ENCODE data around the gene LRBA.
A peak's percentile ranks its signal among the peaks of the same experiment; 100 is the strongest.
"Not testable (repeated sequence)": the region's sequence is repeated elsewhere in the genome, so short reads cannot be mapped to it uniquely, and the experiment has no call there.

Gene LRBA

GRCh38 chr4:150974252-150974640 lies 40.8 kb downstream of the LRBA start:
- DNase-seq (ENCODE audit: low read depth, low spot score): no peak

GRCh38 chr4:150973626-150974251 lies 41.3 kb downstream of the LRBA start:
- DNase-seq (ENCODE audit: low read depth, low spot score): no peak

GRCh38 chr4:150972592-150972991 lies 42.5 kb downstream of the LRBA start:
- DNase-seq (ENCODE audit: low read depth, low spot score): no peak

DNA sequence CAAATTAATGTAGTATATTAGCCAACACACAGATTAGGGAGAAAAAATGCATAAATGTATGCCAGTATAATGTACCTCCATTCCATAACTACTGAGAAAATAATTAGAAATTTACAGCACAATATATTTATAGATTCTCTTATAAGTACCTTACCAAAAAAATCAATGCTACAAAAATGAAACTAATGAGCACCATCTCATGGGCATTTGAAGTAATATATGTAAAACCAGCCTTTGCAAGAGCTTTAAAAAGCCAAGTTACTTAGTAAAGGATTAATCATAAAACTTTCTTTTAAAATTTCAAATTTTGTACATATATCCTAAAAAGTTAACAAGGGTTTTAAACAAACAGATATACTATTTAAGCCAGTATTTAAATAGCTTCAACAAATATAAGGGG lies 43.2 kb downstream of the LRBA start:
- no peak for DNase-seq (ENCODE audit: low read depth, low spot score)

GRCh38 chr4:150970685-150971151 lies 44.4 kb downstream of the LRBA start:
- DNase-seq (ENCODE audit: low read depth, low spot score): no peak

- DNase-seq (ENCODE audit: low read depth, low spot score): no peak
Measured at GRCh38 chr4:150964754-150965153, 50.3 kb downstream of the LRBA start.

GRCh38 chr4:150963602-150964345 lies 51.3 kb downstream of the LRBA start:
- not testable (repeated sequence) for DNase-seq (ENCODE audit: low read depth, low spot score)

- no peak for DNase-seq (ENCODE audit: low read depth, low spot score)
Measured at GRCh38 chr4:150962245-150962644, 52.8 kb downstream of the LRBA start.

DNA sequence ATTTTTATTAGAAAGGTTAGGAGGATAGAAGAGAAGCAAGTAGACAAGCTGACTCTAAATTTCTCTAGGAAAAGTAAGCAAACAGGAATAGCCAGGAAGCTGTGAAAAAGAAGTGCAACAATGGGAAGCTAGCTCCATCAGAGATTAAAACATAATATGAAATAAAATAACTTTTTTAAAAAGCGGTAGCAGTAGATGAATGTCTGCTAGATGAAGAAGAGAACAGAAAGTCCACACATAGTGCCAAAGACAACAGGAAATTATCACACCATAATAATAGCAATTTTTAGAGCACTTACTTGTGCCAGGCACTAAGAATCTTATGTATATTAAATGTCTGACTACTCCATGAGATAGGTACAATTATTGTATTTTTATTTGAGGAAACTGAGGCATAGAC lies 53.5 kb downstream of the LRBA start:
- no peak for DNase-seq (ENCODE audit: low read depth, low spot score)

DNA sequence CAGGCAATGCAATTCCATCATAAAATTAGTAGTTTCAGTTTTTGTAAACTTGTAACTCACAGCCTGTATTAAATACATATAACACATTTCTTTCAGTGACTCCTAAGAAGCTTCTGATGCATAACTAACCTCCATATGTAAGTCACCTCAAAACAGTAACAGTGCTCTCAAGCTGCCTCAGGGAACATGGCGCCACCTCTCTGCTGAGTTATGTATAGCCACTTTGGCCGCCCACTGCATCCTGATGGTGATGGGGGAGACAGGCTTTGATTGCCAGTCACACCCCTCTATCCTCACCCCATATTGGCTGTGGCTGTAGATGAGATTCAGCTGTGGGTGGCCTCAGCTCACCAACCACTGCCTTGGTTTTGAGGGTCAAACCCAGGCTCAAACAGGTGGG lies 54.3 kb downstream of the LRBA start:
- DNase-seq (ENCODE audit: low read depth, low spot score): peak; percentile 21

DNA sequence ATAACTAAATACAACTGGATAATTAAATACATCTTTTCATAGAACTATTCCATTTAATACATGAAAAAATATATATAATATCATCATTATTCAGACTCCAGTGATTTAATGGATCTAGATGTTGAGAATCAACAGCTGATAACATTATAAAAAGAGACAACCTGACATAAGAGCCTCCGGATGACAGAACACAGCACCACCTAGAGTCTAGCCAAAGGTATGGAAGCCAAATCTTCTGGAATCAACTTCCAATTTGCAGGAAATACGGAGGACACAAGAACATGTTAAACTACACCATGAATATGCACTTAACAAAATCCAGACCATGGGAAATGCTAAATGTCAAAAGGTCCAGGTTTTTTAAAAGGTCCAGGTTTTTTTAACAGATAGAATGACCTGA lies 55.0 kb downstream of the LRBA start:
- DNase-seq (ENCODE audit: low read depth, low spot score): no peak

DNA sequence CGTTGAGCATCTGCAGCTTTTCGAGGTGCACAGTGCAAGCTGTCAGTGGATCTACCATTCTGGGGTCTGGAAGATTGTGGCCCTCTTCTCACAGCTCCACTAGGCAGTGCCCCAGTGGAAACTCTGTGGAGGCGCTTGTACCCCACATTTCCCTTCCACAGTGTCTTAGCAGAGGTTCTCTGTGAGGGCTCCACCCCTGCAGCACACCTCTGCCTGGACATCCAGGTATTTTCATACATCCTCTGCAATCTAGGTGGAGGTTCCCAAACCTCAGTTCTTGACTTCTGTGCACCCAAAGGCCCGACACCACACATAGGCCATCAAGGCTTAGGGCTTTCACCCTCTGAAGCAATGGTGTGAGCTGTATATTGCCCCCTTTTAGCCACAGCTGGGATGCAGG lies 57.1 kb downstream of the LRBA start:
- DNase-seq (ENCODE audit: low read depth, low spot score): not testable (repeated sequence)

DNA sequence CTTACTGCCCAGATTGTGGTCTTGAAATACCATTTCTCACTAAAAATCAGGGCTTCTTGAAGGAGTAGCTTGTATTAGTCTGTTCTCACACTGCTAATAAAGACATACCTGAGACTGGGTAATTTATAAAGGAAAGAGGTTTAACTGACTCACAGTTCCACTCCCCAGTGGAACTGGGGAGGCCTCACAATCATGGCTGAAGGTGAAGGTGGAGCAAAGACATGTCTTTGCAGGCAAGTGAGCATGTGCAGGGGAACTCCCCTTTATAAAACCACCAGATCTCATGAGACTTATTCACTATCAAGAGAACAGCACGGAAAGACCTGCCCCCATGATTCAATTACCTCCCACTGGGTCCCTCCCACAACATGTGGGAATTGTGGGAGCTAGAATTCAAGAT lies 58.0 kb downstream of the LRBA start:
- DNase-seq (ENCODE audit: low read depth, low spot score): not testable (repeated sequence)

- DNase-seq (ENCODE audit: low read depth, low spot score): not testable (repeated sequence)
Measured at GRCh38 chr4:150953916-150954315, 61.2 kb downstream of the LRBA start.

- no peak for DNase-seq (ENCODE audit: low read depth, low spot score)
Measured at GRCh38 chr4:150952167-150952845, 62.8 kb downstream of the LRBA start.

DNA sequence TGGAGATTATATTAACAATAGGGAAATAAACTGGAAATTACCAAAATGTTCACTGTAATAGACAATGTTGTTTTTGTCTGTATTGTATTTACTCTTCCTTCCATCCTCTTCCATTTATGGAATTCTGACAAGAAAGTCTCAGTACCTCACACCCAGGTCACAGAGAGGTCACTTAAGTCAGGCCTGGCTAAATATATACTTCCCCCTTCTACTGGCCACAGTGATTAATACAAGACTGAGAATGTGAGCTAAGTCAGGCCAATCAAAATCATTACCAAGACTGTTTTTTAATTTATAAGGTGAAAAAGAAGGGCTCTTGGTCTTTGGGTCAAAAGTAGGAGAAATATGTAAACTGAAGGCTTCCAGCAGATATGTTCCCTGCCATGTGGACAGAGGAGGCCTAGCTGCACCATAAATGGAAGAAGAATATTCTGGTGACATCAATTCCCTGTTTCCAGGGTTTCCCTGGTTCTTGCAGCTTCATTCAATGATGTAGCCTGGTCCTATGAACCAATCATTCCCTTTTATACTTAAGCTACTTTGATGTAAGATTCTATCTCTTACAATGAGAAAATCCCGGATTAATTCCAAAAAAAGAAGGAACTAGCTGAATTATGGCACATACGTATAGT lies 64.3 kb downstream of the LRBA start:
- no peak for DNase-seq (ENCODE audit: low read depth, low spot score)

DNA sequence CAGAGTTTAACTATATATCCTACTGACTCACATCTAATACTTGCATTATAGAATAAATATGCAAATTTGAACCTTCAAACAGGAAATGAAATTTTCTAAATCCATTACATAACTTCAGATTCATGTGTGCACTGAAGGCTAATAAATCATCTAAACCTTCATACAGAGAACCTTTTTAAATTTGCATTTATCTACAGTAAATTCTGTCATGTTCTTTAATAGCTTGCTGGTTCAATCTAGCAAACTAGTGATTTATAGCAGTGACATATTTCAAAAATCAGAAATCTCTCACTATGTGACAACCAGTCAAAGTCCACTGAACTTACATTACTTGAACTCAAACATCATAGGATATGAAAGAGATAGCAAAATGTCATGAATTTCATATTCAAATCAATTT lies 65.1 kb downstream of the LRBA start:
- no peak for DNase-seq (ENCODE audit: low read depth, low spot score)

GRCh38 chr4:150949342-150949741 lies 65.7 kb downstream of the LRBA start:
- no peak for DNase-seq (ENCODE audit: low read depth, low spot score)

GRCh38 chr4:150948710-150949109 lies 66.4 kb downstream of the LRBA start:
- DNase-seq (ENCODE audit: low read depth, low spot score): no peak

DNA sequence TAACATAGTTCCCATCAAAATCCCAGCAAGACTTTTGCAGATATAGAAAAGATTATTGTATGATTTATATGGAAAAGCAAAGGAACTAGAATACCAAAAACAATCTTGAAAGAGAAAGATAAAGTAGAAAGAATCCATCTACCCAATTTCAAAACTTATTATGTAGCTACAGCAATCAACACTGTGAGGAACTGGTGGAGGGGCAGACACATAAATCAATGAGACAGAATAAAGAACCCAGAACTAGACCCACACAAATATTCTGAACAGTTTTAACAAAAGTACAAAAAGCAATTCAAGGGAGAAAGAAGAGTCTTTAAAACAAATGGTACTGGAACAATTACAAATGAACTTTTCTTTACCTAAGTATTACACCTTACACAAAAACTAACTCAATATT lies 67.0 kb downstream of the LRBA start:
- DNase-seq (ENCODE audit: low read depth, low spot score): no peak

DNA sequence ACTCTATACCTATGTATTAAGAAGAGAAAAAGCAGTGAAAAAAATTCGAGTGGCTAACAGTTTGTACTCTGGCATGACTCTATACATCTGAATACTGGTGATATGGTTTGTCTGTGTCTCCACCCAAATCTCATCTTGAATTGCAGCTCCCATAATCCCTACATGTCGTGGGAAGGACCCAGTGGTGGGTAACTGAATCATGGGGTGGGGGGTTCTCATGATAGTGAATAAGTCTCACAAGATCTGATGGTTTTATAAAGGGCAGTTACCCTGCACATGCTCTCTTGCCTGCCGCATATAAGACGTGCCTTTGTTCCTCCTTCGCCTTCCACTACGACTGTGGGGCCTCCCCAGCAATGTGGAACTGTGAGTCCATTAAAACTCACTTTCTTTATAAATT lies 70.4 kb downstream of the LRBA start:
- DNase-seq (ENCODE audit: low read depth, low spot score): no peak

DNA sequence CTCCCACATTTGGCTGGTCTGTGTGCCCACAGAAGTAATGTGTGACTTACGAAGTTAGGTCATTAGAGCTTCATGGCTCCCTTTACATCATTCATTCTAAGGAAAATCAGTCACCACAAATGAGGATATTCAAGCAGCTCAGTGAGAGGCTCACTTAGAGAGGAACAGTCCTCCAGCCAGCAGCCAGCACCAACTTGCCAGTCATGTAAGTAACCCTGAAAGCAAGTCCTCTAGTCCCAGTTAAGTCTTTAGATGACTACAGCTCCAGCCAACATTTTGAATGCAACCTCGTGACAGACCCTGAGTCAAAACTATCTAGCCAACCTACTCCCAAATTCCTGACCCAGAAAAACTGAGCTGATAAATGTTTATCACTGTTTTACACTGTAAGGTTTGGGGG lies 71.3 kb downstream of the LRBA start:
- no peak for DNase-seq (ENCODE audit: low read depth, low spot score)
